K562 (cell line): ENCODE results near the gene BOLA1. TPM values are rescaled to one million over a fixed set of nuclear protein-coding genes. Genes with fewer than 3 reads are reported as not detected.
A peak's percentile ranks its signal among the peaks of the same experiment; 100 is the strongest.

Experiments used
- ATAC-seq: fragments of 200-7000 bp; cut with Tn5 transposase; 3 replicates; pipeline ENCODE4 v1.9.1; 2020; ENCODE audit warnings: moderate library complexity
- BruUV-seq: library from RNA; stranded (reverse); fragments of 400-500 nt; replicated peaks from 2 replicates; lab custom pipeline; 2021; lab: Mats Ljungman, UMichigan
- CTCF ChIA-PET: fragments of 300-600 bp; formaldehyde crosslinking; extraction: SDS; loops from one replicate; lab custom pipeline; 2021; ENCODE audit warnings: low intra/inter-chr PET ratio; lab: Yijun Ruan, JAX
- POLR2A ChIA-PET: fragments of 300-600, 350-650 bp; sonication (Branson Sonifier 250); formaldehyde crosslinking; extraction: SDS; loops from one replicate; lab custom pipeline; 2021; ENCODE audit warnings: antibody characterized with exemption, inconsistent platforms; lab: Yijun Ruan, JAX
- DNase-seq, 4 experiments: peaks; one replicate each; pipeline versions ENCODE4 v3.0.0 to v3.0.0-alpha.2; 2011 to 2018; ENCODE audit warnings: low spot score in 3 of 4, mixed read lengths in 3 of 4; ENCODE audit errors: extremely low read depth in 1 of 4
- FAIRE-seq: peaks from 2 replicates; lab custom pipeline; 2011; peaks lifted over from hg19 to GRCh38; lab: Jason Lieb, UNC
- H2AFZ ChIP-seq: 2 replicates; pipeline ENCODE4 v1.6.0; 2011; ENCODE audit warnings: low read depth, low read length, control low read depth, inconsistent platforms
- H3K27ac ChIP-seq: fragments of 200-600 bp; 3 replicates; pipeline ENCODE4 v1.8.0; 2011; ENCODE audit warnings: low read depth, mild to moderate bottlenecking, control low read depth, inconsistent platforms, low read length, moderate library complexity, mixed read lengths; ENCODE audit errors: extremely low read depth
- H3K27me3 ChIP-seq, 2 experiments: fragments of 300-600 bp in 1 of 2; 2 replicates in 1 of 2; 3 replicates in 1 of 2; pipeline versions ENCODE4 v1.6.0 to v1.8.0; 2011; ENCODE audit warnings: inconsistent platforms in 2 of 2, low read length in 2 of 2, mild to moderate bottlenecking in 1 of 2, mixed read lengths in 1 of 2, moderate library complexity in 1 of 2; ENCODE audit not compliant: control insufficient read depth in 2 of 2, insufficient read depth in 2 of 2
- H3K36me3 ChIP-seq: fragments of 300-600 bp; 3 replicates; pipeline ENCODE4 v1.8.0; 2011; ENCODE audit warnings: mild to moderate bottlenecking, low read length, inconsistent platforms; ENCODE audit not compliant: control insufficient read depth, insufficient read depth
- H3K4me1 ChIP-seq, 2 experiments: fragments of 200-600 bp in 1 of 2; replicated peaks in 1 of 2; 2 replicates in 1 of 2; 3 replicates in 1 of 2; pipeline versions ENCODE4 v1.5.1 to v1.8.0; 2011; ENCODE audit warnings: inconsistent platforms in 2 of 2, low read length in 2 of 2, mild to moderate bottlenecking in 1 of 2, mixed read lengths in 1 of 2, moderate library complexity in 1 of 2; ENCODE audit not compliant: control insufficient read depth in 2 of 2, insufficient read depth in 2 of 2
- H3K4me2 ChIP-seq: 2 replicates; pipeline ENCODE4 v1.6.1; 2011; ENCODE audit warnings: low read length, control low read depth, inconsistent platforms, mixed read lengths; ENCODE audit not compliant: insufficient read depth
- H3K4me3 ChIP-seq: fragments of 200-600 bp; sonication (generic), shearing (Covaris generic); 2 replicates; pipeline ENCODE4 v1.5.1; 2016; ENCODE audit warnings: control low read depth, inconsistent platforms
- H3K79me2 ChIP-seq: fragments of 200-600 bp; 3 replicates; pipeline ENCODE4 v1.8.0; 2011; ENCODE audit warnings: low read length, inconsistent platforms; ENCODE audit not compliant: control insufficient read depth, insufficient read depth
- H3K9ac ChIP-seq, 2 experiments: 2 replicates each; pipeline versions ENCODE4 v1.6.0 to v1.6.1; 2011; ENCODE audit warnings: low read depth in 2 of 2, low read length in 2 of 2, control low read depth in 1 of 2, inconsistent platforms in 1 of 2, mild to moderate bottlenecking in 1 of 2, mixed read lengths in 1 of 2; ENCODE audit not compliant: insufficient read depth in 1 of 2
- H3K9me1 ChIP-seq: one replicate; pipeline ENCODE4 v1.6.0; 2011; ENCODE audit warnings: inconsistent platforms, mild to moderate bottlenecking, low read length, moderate library complexity; ENCODE audit not compliant: control insufficient read depth, insufficient read depth
- H3K9me3 ChIP-seq: replicated peaks from 2 replicates; pipeline ENCODE4 v1.5.1; 2011; ENCODE audit warnings: low read depth, low read length, inconsistent platforms; ENCODE audit not compliant: control insufficient read depth, insufficient read depth
- H4K20me1 ChIP-seq: replicated peaks from 2 replicates; pipeline ENCODE4 v1.6.1; 2011; ENCODE audit warnings: low read length, inconsistent platforms, mixed read lengths; ENCODE audit not compliant: control insufficient read depth, insufficient read depth
- BRF1 ChIP-seq: IDR thresholded peaks from 3 replicates; pipeline ENCODE4 v1.6.1; 2011; ENCODE audit warnings: borderline replicate concordance, mild to moderate bottlenecking; ENCODE audit not compliant: insufficient read length; ENCODE audit errors: extremely low read depth
- CHD2 ChIP-seq: IDR thresholded peaks from 2 replicates; pipeline ENCODE4 v1.6.1; 2011; ENCODE audit warnings: low read depth, low read length
- HCFC1 ChIP-seq: IDR thresholded peaks from 2 replicates; pipeline ENCODE4 v1.6.1; 2012; ENCODE audit warnings: low read depth, low read length, improper control_type of control experiment
- IFI16 ChIP-seq: fragments of 250-450 bp; sonication (Bioruptor Pico); IDR thresholded peaks from 2 replicates; pipeline ENCODE4 v2.1.2; 2022; ENCODE audit warnings: mild to moderate bottlenecking, inconsistent platforms
- KDM1A ChIP-seq, 2 experiments: fragments of 450-650 bp; IDR thresholded peaks; 2 replicates each; pipeline ENCODE4 v1.6.1; 2016; ENCODE audit warnings: mild to moderate bottlenecking in 2 of 2
- NCOA1 ChIP-seq: fragments of 450-650 bp; IDR thresholded peaks from 2 replicates; pipeline ENCODE4 v1.6.1; 2016; ENCODE audit warnings: low read depth
- NEUROD1 ChIP-seq: fragments of 150-350 bp; IDR thresholded peaks from 2 replicates; pipeline ENCODE4 v1.6.1; 2014; ENCODE audit warnings: borderline replicate concordance, low read length, low read depth; ENCODE audit not compliant: partially characterized antibody
- POLR2G ChIP-seq: fragments of 200-400 bp; formaldehyde crosslinking; IDR thresholded peaks from 2 replicates; pipeline ENCODE4 v1.6.1; 2017; ENCODE audit warnings: low read depth, mild to moderate bottlenecking, antibody characterized with exemption, low read length, moderate library complexity
- SAFB2 ChIP-seq: fragments of 200-400 bp; formaldehyde crosslinking; IDR thresholded peaks from 2 replicates; pipeline ENCODE4 v1.6.1; 2018; ENCODE audit warnings: borderline replicate concordance, low read length, low read depth, moderate library complexity; ENCODE audit not compliant: severe bottlenecking
- SPI1 ChIP-seq: IDR thresholded peaks from 2 replicates; pipeline ENCODE4 v1.6.1; 2011; ENCODE audit warnings: low read depth, low read length, control low read depth, borderline replicate concordance
- ZNF79 ChIP-seq: fragments of 250-450 bp; sonication (Bioruptor Pico); IDR thresholded peaks from 2 replicates; pipeline ENCODE4 v1.4.0; 2020; ENCODE audit warnings: low read depth, mild to moderate bottlenecking, moderate library complexity
- ZSCAN32 ChIP-seq: fragments of 450-650 bp; formaldehyde crosslinking; IDR thresholded peaks from 2 replicates; pipeline ENCODE4 v1.4.0; 2020; ENCODE audit warnings: mild to moderate bottlenecking, moderate library complexity
- WGBS: fragments of 100-300 bp; shearing (Covaris generic); methylation state at CpG from one replicate; pipeline ENCODE4 v1.1.6; 2016; ENCODE audit warnings: low coverage, mixed read lengths; ENCODE audit not compliant: insufficient coverage; ENCODE audit errors: missing lambda C conversion rate; 5-methylcytosine and 5-hydroxymethylcytosine counted together
- in situ Hi-C: fragments of 300-500 bp; cut with MboI; formaldehyde crosslinking; loops from 4 replicates; pipeline ENCODE4 v1.15.0; 2018; ENCODE audit warnings: inconsistent platforms, mixed read lengths
- intact Hi-C: fragments of 100-400 bp; cut with micrococcal nuclease; formaldehyde crosslinking; loops from 2 replicates; pipeline ENCODE4 v1.14.2; 2022
- polyA plus RNA-seq, 8 experiments: library from polyadenylated mRNA; depleted of rRNA in 4 of 8; stranded (reverse) in 5 of 8; unstranded in 3 of 8; fragments of >200 nt; fragmentation: Nextera tagmentation in 2 of 8; fragmentation: Illumina TruSeq in 1 of 8; extraction: Ambion mirVana in 2 of 8; extraction: Trizol in 1 of 8; gene quantifications; 2 replicates each; pipeline versions ENCODE4 v1.2.1 to v1.2.3, GENCODE V29; 2011 to 2014; ENCODE audit warnings: inconsistent platforms in 1 of 8, missing spikeins in 1 of 8
- total RNA-seq, 7 experiments: library from RNA; depleted of rRNA in 6 of 7; stranded (reverse); fragments of >200 nt in 6 of 7; fragmentation: Illumina TruSeq in 2 of 7; extraction: Trizol in 2 of 7; gene quantifications; 2 replicates each; pipeline versions ENCODE4 v1.2.1 to v1.2.3, GENCODE V29; 2011 to 2021; ENCODE audit warnings: low replicate concordance in 1 of 7
- TF ChIP-seq, protein P1 (sequence below): fragments of 450-650 bp; IDR thresholded peaks from one replicate; pipeline ENCODE4 v1.6.1; 2018; ENCODE audit warnings: mild to moderate bottlenecking, moderate library complexity; ENCODE audit not compliant: partially characterized antibody
- TF ChIP-seq, protein P2 (sequence below): sonication (generic); formaldehyde crosslinking; IDR thresholded peaks from 2 replicates; pipeline ENCODE4 v1.8.0; 2022; ENCODE audit warnings: mild to moderate bottlenecking, missing genetic modification reagents, borderline replicate concordance
- TF ChIP-seq, protein P3 (sequence below): fragments of 450-650 bp; IDR thresholded peaks from 2 replicates; pipeline ENCODE4 v1.6.1; 2017; ENCODE audit warnings: antibody characterized with exemption

BOLA1 gene
- total and polyA plus RNA-seq, 9 of the 15 experiments (the other 6 are each of a cell fraction or from before 2014, with no cell fraction given), result 0.18 to 1.2 (median 0.40) TPM; not detected in 2

DNA sequence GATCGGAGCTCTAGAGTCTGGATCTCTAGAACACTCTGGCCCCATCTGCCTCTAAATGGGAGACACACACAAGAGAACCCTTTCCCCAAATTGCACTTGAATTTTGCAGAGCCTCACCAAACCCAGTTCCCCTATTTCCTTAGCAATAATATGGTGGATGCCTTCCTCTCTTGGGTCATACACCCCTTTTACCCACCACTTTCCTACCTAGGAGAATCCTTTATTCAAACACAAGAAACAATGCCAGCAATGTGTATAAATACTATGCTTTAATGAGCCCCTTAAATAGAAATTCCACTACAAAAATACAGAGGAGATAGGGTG lies 29.0 kb downstream of the BOLA1 start:
- ATAC-seq, result no peak
- Histone ChIP-seq H3K9ac (peak overlapping the region; percentile 76 to 94), H3K27me3 (no peaks in the 10 kb centered on the region), H3K4me1 (peaks cover 22 to 23% of the 10 kb centered on the region in 2 experiments), H3K4me2 (peak overlapping the region; percentile 96), H3K4me3 (peak overlapping the region; percentile 93), H3K79me2 (peaks cover 36% of the 10 kb centered on the region), H4K20me1 (no peaks in the 10 kb centered on the region), H3K36me3 (peaks cover 35% of the 10 kb centered on the region), H3K9me1 (no peaks in the 10 kb centered on the region), H3K9me3 (no peaks in the 10 kb centered on the region), H2AFZ (peak overlapping the region; percentile 82), H3K27ac (peak overlapping the region; percentile 73)
- no peak for FAIRE-seq
- no peak for DNase-seq
- POLR2A ChIA-PET, result interaction anchor here (0.6 to 3.5 kb wide), 11 partner anchors 8 to 1053 kb away, joined by 3 to 28 read pairs (median 3); partner anchors contain the start of genes MTMR11 and VPS45
- CTCF ChIA-PET, result no interaction called here
- in situ Hi-C loops (no loop called here), intact Hi-C loops (no loop called here)
- 8% methylated on average over 1 of the region's 1 CpG for WGBS
- no TSS peak for BruUV-seq
- TF ChIP-seq, protein P1, sequence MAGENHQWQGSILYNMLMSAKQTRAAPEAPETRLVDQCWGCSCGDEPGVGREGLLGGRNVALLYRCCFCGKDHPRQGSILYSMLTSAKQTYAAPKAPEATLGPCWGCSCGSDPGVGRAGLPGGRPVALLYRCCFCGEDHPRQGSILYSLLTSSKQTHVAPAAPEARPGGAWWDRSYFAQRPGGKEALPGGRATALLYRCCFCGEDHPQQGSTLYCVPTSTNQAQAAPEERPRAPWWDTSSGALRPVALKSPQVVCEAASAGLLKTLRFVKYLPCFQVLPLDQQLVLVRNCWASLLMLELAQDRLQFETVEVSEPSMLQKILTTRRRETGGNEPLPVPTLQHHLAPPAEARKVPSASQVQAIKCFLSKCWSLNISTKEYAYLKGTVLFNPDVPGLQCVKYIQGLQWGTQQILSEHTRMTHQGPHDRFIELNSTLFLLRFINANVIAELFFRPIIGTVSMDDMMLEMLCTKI, result no peak
- TF ChIP-seq CHD2, result no peak
- TF ChIP-seq SPI1, result peak; percentile 53; the same call in 1 of the 2 replicates
- TF ChIP-seq NEUROD1, result no peak
- no peak for TF ChIP-seq IFI16 (CRISPR knock-in tag)
- TF ChIP-seq, protein P2, sequence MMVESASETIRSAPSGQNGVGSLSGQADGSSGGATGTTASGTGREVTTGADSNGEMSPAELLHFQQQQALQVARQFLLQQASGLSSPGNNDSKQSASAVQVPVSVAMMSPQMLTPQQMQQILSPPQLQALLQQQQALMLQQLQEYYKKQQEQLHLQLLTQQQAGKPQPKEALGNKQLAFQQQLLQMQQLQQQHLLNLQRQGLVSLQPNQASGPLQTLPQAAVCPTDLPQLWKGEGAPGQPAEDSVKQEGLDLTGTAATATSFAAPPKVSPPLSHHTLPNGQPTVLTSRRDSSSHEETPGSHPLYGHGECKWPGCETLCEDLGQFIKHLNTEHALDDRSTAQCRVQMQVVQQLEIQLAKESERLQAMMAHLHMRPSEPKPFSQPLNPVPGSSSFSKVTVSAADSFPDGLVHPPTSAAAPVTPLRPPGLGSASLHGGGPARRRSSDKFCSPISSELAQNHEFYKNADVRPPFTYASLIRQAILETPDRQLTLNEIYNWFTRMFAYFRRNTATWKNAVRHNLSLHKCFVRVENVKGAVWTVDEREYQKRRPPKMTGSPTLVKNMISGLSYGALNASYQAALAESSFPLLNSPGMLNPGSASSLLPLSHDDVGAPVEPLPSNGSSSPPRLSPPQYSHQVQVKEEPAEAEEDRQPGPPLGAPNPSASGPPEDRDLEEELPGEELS (CRISPR knock-in tag), result no peak
- no peak for TF ChIP-seq POLR2G
- TF ChIP-seq, protein P3, sequence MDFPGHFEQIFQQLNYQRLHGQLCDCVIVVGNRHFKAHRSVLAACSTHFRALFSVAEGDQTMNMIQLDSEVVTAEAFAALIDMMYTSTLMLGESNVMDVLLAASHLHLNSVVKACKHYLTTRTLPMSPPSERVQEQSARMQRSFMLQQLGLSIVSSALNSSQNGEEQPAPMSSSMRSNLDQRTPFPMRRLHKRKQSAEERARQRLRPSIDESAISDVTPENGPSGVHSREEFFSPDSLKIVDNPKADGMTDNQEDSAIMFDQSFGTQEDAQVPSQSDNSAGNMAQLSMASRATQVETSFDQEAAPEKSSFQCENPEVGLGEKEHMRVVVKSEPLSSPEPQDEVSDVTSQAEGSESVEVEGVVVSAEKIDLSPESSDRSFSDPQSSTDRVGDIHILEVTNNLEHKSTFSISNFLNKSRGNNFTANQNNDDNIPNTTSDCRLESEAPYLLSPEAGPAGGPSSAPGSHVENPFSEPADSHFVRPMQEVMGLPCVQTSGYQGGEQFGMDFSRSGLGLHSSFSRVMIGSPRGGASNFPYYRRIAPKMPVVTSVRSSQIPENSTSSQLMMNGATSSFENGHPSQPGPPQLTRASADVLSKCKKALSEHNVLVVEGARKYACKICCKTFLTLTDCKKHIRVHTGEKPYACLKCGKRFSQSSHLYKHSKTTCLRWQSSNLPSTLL, result no peak
- TF ChIP-seq ZNF79, result no peak
- TF ChIP-seq NCOA1, result no peak
- no peak for TF ChIP-seq ZSCAN32
- no peak for TF ChIP-seq KDM1A (IDR thresholded peaks at IDR 0.05)
- TF ChIP-seq HCFC1, result no peak
- no peak for TF ChIP-seq SAFB2
- no peak for TF ChIP-seq BRF1
